ENCODE measurements around the gene MLIP.

DNA sequence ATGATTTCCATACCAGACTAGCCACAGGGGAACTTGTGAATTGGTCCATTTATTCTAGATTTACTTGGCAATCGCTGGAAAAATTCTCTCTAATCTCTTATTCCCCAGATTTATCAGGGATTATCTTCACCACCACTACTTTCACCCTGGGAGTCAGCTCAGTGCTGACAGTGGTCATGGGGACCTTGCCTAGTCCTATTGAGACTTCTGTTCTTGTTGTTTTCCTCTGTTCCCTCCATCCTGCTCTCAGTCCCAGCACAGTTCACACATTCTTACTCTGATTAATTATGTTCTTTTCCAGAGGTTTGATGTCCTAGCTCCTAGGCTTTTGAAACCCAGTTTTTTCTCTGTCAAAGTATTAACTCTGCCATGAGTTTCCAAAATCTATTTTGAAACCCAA lies 103.0 kb downstream of the MLIP start:
- TF ChIP-seq POLR2AphosphoS5 (IDR thresholded peaks at IDR 0.05; ENCODE audit: insufficient read depth in 1 of 2, low read depth in 1 of 2), result no peak
- TF ChIP-seq, protein P1, sequence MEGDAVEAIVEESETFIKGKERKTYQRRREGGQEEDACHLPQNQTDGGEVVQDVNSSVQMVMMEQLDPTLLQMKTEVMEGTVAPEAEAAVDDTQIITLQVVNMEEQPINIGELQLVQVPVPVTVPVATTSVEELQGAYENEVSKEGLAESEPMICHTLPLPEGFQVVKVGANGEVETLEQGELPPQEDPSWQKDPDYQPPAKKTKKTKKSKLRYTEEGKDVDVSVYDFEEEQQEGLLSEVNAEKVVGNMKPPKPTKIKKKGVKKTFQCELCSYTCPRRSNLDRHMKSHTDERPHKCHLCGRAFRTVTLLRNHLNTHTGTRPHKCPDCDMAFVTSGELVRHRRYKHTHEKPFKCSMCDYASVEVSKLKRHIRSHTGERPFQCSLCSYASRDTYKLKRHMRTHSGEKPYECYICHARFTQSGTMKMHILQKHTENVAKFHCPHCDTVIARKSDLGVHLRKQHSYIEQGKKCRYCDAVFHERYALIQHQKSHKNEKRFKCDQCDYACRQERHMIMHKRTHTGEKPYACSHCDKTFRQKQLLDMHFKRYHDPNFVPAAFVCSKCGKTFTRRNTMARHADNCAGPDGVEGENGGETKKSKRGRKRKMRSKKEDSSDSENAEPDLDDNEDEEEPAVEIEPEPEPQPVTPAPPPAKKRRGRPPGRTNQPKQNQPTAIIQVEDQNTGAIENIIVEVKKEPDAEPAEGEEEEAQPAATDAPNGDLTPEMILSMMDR (IDR thresholded peaks at IDR 0.05), result no peak
- no peak for TF ChIP-seq POLR2A (IDR thresholded peaks at IDR 0.05)

All from vagina (tissue), 2 donors.